ENCODE results near the gene PLSCR4. TPM values are rescaled to one million over a fixed set of nuclear protein-coding genes. Genes with fewer than 3 reads are reported as not detected.

Gene PLSCR4
- total and polyA plus RNA-seq, 2 of the 8 experiments (the other 6 are each of a cell fraction or from before 2014, with no cell fraction given) = 1.8 to 2.9 TPM

DNA sequence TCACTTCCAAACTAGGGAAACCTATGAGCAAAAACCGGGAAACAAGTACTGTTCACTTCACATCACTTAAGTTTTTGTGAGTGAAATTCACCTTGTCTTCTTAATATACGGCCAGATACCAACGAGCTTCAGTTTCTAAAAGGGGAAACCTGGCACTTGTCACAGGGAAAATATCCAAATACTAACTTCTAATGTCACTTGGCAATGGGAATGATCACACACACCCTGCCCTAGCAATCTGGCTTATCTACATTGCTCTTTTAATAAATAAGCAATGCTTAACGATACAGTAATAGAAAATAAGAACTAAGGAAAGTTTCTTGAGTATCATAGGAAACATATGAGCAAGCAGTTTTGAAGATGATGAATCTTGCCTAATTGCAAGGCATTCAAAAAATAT is 55.3 kb downstream of the PLSCR4 start:
- Histone ChIP-seq H3K9me3 (ENCODE audit: insufficient read depth in 2 of 2, low read depth in 1 of 2, low read length in 1 of 2) (no peaks in the 10 kb centered on the region), H2BK12ac (ENCODE audit: low read depth, low read length) (no peak overlapping the region), H3K9ac (replicated peaks in 1 of 4; ENCODE audit: extremely low read depth in 1 of 4, low read depth in 3 of 4, low read length in 3 of 4) (no peak overlapping the region), H3K79me1 (ENCODE audit: low read depth, low read length) (no peaks in the 10 kb centered on the region), H4K91ac (replicated peaks; ENCODE audit: insufficient read length, low read length) (no peak overlapping the region), H3K14ac (ENCODE audit: insufficient read length) (no peak overlapping the region), H2AK5ac (ENCODE audit: low read depth, low read length) (no peak overlapping the region), H2BK120ac (replicated peaks; ENCODE audit: low read depth, low read length) (no peak overlapping the region), H3K27ac (ENCODE audit: low read depth, low read length) (no peak overlapping the region), H3K36me3 (ENCODE audit: control insufficient read depth in 2 of 4, insufficient read depth in 4 of 4, low read length in 3 of 4) (no peaks in the 10 kb centered on the region), H3K4me2 (ENCODE audit: insufficient read depth in 1 of 2, low read depth in 2 of 2, low read length in 2 of 2) (no peak overlapping the region), H2AFZ (ENCODE audit: low read length) (no peak overlapping the region), H2BK15ac (ENCODE audit: low read length) (no peak overlapping the region), H3K56ac (replicated peaks; ENCODE audit: insufficient read length, low read depth, low read length) (no peak overlapping the region), H4K5ac (ENCODE audit: insufficient read length, low read depth, low read length) (no peak overlapping the region), H2BK5ac (ENCODE audit: low read depth, low read length) (no peak overlapping the region), H4K20me1 (replicated peaks in 1 of 2; ENCODE audit: control insufficient read depth in 1 of 2, insufficient read depth in 2 of 2, low read length in 2 of 2) (no peaks in the 10 kb centered on the region), H3K4me1 (replicated peaks in 1 of 4; ENCODE audit: control insufficient read depth in 3 of 4, insufficient read depth in 4 of 4, low read length in 3 of 4) (no peaks in the 10 kb centered on the region), H3K4ac (replicated peaks; ENCODE audit: insufficient read length, low read depth, low read length) (no peak overlapping the region), H3K4me3 (ENCODE audit: extremely low read depth in 1 of 4, insufficient read depth in 2 of 4, low read depth in 3 of 4, low read length in 4 of 4) (no peak overlapping the region), H3K23me2 (ENCODE audit: low read depth, low read length) (no peaks in the 10 kb centered on the region), H3K18ac (ENCODE audit: extremely low read depth, low read length) (no peak overlapping the region), H3K27me3 (replicated peaks in 1 of 4; ENCODE audit: control insufficient read depth in 3 of 4, extremely low read depth in 1 of 4, insufficient read depth in 3 of 4, low read length in 3 of 4) (no peaks in the 10 kb centered on the region), H3K23ac (ENCODE audit: insufficient read length) (no peak overlapping the region), H2BK20ac (ENCODE audit: low read length) (no peak overlapping the region), H4K8ac (ENCODE audit: extremely low read depth, insufficient read depth, low read length) (no peak overlapping the region), H3K79me2 (ENCODE audit: control insufficient read depth in 1 of 2, insufficient read depth in 2 of 2, low read length in 2 of 2) (no peaks in the 10 kb centered on the region)
- ChIA-PET POLR2A (ENCODE audit: partially characterized antibody) (no interaction called here), CTCF (ENCODE audit: partially characterized antibody) (interaction anchor here (0.7 to 2.3 kb wide), 3 partner anchors 131 to 1653 kb away, joined by 3 to 6 read pairs (median 3); no protein-coding TSS in a partner anchor)
- WGBS, 2 experiments (ENCODE audit: extremely low coverage in 1 of 2, insufficient coverage in 1 of 2, insufficient read length in 1 of 2, insufficient replicate concordance in 2 of 2, low coverage in 1 of 2, low lambda C conversion rate in 2 of 2, missing lambda C conversion rate in 1 of 2) = 84% methylated on average over 4 of the region's 4 CpGs; no CpG with 5 or more reads in 1 of the 2 experiments
- FAIRE-seq (no peak), DNase-seq (ENCODE audit: low read depth in 1 of 2, low spot score in 2 of 2) (no peak)
- TF ChIP-seq ASH2L (IDR thresholded peaks at IDR 0.05; ENCODE audit: low read length) (no peak), GABPA (IDR thresholded peaks at IDR 0.05; ENCODE audit: borderline replicate concordance, insufficient read depth, low read length) (no peak), CTCF (IDR thresholded peaks at IDR 0.05; ENCODE audit: control extremely low read depth in 1 of 3, insufficient read depth in 1 of 3, low read depth in 1 of 3, low read length in 3 of 3) (no peak), RAD21 (IDR thresholded peaks at IDR 0.05 in 1 of 2, conservative IDR thresholded peaks at IDR 0.05 in 1 of 2; ENCODE audit: low read depth in 2 of 2, low read length in 2 of 2) (no peak), TBP (IDR thresholded peaks at IDR 0.05; ENCODE audit: low read depth, low read length) (no peak), SUZ12 (IDR thresholded peaks at IDR 0.05; ENCODE audit: low read length) (no peak), RFX5 (IDR thresholded peaks at IDR 0.05; ENCODE audit: borderline replicate concordance, low read depth, low read length) (no peak), SIN3A (conservative IDR thresholded peaks at IDR 0.05 in 1 of 2, IDR thresholded peaks at IDR 0.05 in 1 of 2; ENCODE audit: low read depth in 1 of 2, low read length in 2 of 2) (no peak), SRF (IDR thresholded peaks at IDR 0.05; ENCODE audit: low read depth, low read length) (no peak), SP1 (IDR thresholded peaks at IDR 0.05; ENCODE audit: low read depth, low read length) (no peak), FOSL1 (IDR thresholded peaks at IDR 0.05; ENCODE audit: insufficient read depth, low read depth, low read length) (no peak), EGR1 (IDR thresholded peaks at IDR 0.05; ENCODE audit: borderline replicate concordance, low read depth, low read length) (no peak)
